Fibroblast of lung (primary cell): ENCODE results near the gene SLC2A3. TPM values are rescaled to one million over a fixed set of nuclear protein-coding genes. Genes with fewer than 3 reads are reported as not detected.
"Not testable (repeated sequence)": the region's sequence is repeated elsewhere in the genome, so short reads cannot be mapped to it uniquely, and the experiment has no call there.

ENCODE experiments used
- DNase-seq, 2 donors: peaks; one replicate each; pipeline versions ENCODE4 v3.0.0 to v3.0.0-alpha.2; 2010; ENCODE audit warnings: low read depth in 2 of 2
- H2AFZ ChIP-seq: 2 replicates; pipeline ENCODE4 v1.5.1; 2012; ENCODE audit warnings: low read length, control low read depth, inconsistent platforms
- H3K27ac ChIP-seq: 2 replicates; pipeline ENCODE4 v1.5.1; 2011; ENCODE audit warnings: low read length, control low read depth; ENCODE audit not compliant: insufficient read depth
- H3K27me3 ChIP-seq: 2 replicates; pipeline ENCODE4 v1.5.1; 2011; ENCODE audit warnings: mild to moderate bottlenecking, low read length; ENCODE audit not compliant: control insufficient read depth, insufficient read depth
- H3K36me3 ChIP-seq: 2 replicates; pipeline ENCODE4 v1.5.1; 2011; ENCODE audit warnings: low read length; ENCODE audit not compliant: control insufficient read depth, insufficient read depth
- H3K4me1 ChIP-seq: 2 replicates; pipeline ENCODE4 v1.5.1; 2011; ENCODE audit warnings: low read length; ENCODE audit not compliant: control insufficient read depth, insufficient read depth; ENCODE audit errors: extremely low read depth
- H3K4me2 ChIP-seq: 2 replicates; pipeline ENCODE4 v1.5.1; 2011; ENCODE audit warnings: low read length, control low read depth; ENCODE audit not compliant: insufficient read depth; ENCODE audit errors: extremely low read depth
- H3K4me3 ChIP-seq, 4 experiments: fragments of 200-600 bp in 1 of 4; sonication (generic) in 1 of 4; replicated peaks in 1 of 4; 2 replicates each; pipeline ENCODE4 v1.5.1; 2011 to 2016; ENCODE audit warnings: low read length in 4 of 4, low read depth in 3 of 4, mild to moderate bottlenecking in 3 of 4, control low read depth in 2 of 4, inconsistent platforms in 1 of 4, mixed read lengths in 1 of 4; ENCODE audit not compliant: insufficient read depth in 1 of 4; ENCODE audit errors: control extremely low read depth in 1 of 4
- H3K79me2 ChIP-seq: 2 replicates; pipeline ENCODE4 v1.5.1; 2012; ENCODE audit warnings: mild to moderate bottlenecking, low read length, inconsistent platforms; ENCODE audit not compliant: control insufficient read depth, insufficient read depth
- H3K9ac ChIP-seq: 2 replicates; pipeline ENCODE4 v1.5.1; 2011; ENCODE audit warnings: mild to moderate bottlenecking, low read length, control low read depth; ENCODE audit not compliant: insufficient read depth
- H3K9me3 ChIP-seq: 2 replicates; pipeline ENCODE4 v1.5.1; 2012; ENCODE audit warnings: low read depth, low read length; ENCODE audit not compliant: control insufficient read depth, insufficient read depth
- H4K20me1 ChIP-seq: 2 replicates; pipeline ENCODE4 v1.5.1; 2011; ENCODE audit warnings: low read length; ENCODE audit not compliant: control insufficient read depth, insufficient read depth; ENCODE audit errors: extremely low read depth
- CTCF ChIP-seq, 2 donors: IDR thresholded peaks in 1 of 2; conservative IDR thresholded peaks in 1 of 2; 1 replicate in 1 of 2; 2 replicates in 1 of 2; pipeline ENCODE4 v1.5.1; 2011 to 2012; ENCODE audit warnings: low read length in 2 of 2, control low read depth in 1 of 2, inconsistent platforms in 1 of 2, low read depth in 1 of 2, mild to moderate bottlenecking in 1 of 2
- EZH2 ChIP-seq: IDR thresholded peaks from 2 replicates; pipeline ENCODE4 v1.5.1; 2012; ENCODE audit warnings: low read length, control low read depth, mild to moderate bottlenecking; ENCODE audit errors: missing control alignments
- polyA plus RNA-seq, 2 donors: library from polyadenylated mRNA; depleted of rRNA in 1 of 2; stranded (reverse) in 1 of 2; unstranded in 1 of 2; fragments of >200 nt; gene quantifications; 2 replicates each; pipeline ENCODE4 v1.2.1, GENCODE V29; 2011 to 2012; ENCODE audit warnings: missing spikeins in 1 of 2
- total RNA-seq: library from RNA; depleted of rRNA; stranded (reverse); fragments of >200 nt; gene quantifications from 2 replicates; pipeline ENCODE4 v1.2.1, GENCODE V29; 2014

Gene SLC2A3
- total and polyA plus RNA-seq, 2 donors (not counting 1 experiment from before 2014, with no cell fraction given), result 124 to 127 TPM

- no peaks in the 10 kb centered on the region for H3K4me1 ChIP-seq
- peaks cover 10% of the 10 kb centered on the region for H3K79me2 ChIP-seq
- no peaks in the 10 kb centered on the region for H3K27me3 ChIP-seq
- no peaks in the 10 kb centered on the region for H3K9me3 ChIP-seq
- H3K9ac ChIP-seq, result no peak overlapping the region
- no peak overlapping the region for H2AFZ ChIP-seq
- no peaks in the 10 kb centered on the region for H4K20me1 ChIP-seq
- TF ChIP-seq CTCF (conservative IDR thresholded peaks at IDR 0.05 in 1 of 2, IDR thresholded peaks at IDR 0.05 in 1 of 2; ENCODE audit: low read depth in 1 of 2, low read length in 2 of 2) (no peak), EZH2 (no peak)
- no peak overlapping the region for H3K4me2 ChIP-seq
- no peak for DNase-seq
- H3K4me3 ChIP-seq, result no peak overlapping the region
- peaks cover 12% of the 10 kb centered on the region for H3K36me3 ChIP-seq
- no peak overlapping the region for H3K27ac ChIP-seq
Observed at GRCh38 chr12:7923241-7924236, 12.4 kb downstream of the SLC2A3 start.

- DNase-seq, H2AFZ ChIP-seq, H3K9ac ChIP-seq, H3K79me2 ChIP-seq, H3K9me3 ChIP-seq, H3K4me2 ChIP-seq, H4K20me1 ChIP-seq, H3K27ac ChIP-seq, H3K27me3 ChIP-seq, H3K4me1 ChIP-seq, H3K4me3 ChIP-seq: not testable (repeated sequence)
- H3K36me3 ChIP-seq, result peaks cover 10% of the 10 kb centered on the region
Observed at GRCh38 chr12:7921181-7921580, 14.8 kb downstream of the SLC2A3 start.

GRCh38 chr12:7918268-7918590 lies 17.8 kb downstream of the SLC2A3 start:
- H3K27ac ChIP-seq, H3K4me2 ChIP-seq, H3K27me3 ChIP-seq, H3K4me1 ChIP-seq, H3K4me3 ChIP-seq, H3K9me3 ChIP-seq, H4K20me1 ChIP-seq, DNase-seq, H3K79me2 ChIP-seq, H3K36me3 ChIP-seq, H2AFZ ChIP-seq, H3K9ac ChIP-seq: not testable (repeated sequence)
